Coronary artery (tissue), 2 donors: ENCODE measurements around the gene RAD23A.

Experiments
- DNase-seq: peaks from one replicate; pipeline ENCODE4 v3.0.0-alpha.2; 2017; ENCODE audit warnings: low spot score
- H3K27ac ChIP-seq, 2 donors: fragments of 200-600 bp; sonication (generic); one replicate each; pipeline ENCODE4 v1.5.1; 2016 to 2019
- H3K4me3 ChIP-seq: fragments of 200-600 bp; sonication (generic); 2 replicates; pipeline ENCODE4 v1.5.1; 2016; ENCODE audit warnings: mild to moderate bottlenecking, moderate library complexity
- CTCF ChIP-seq: fragments of 200-600 bp; sonication (generic); IDR thresholded peaks from one replicate; pipeline ENCODE4 v1.5.1; 2019; ENCODE audit warnings: antibody characterized with exemption

Gene RAD23A

DNA sequence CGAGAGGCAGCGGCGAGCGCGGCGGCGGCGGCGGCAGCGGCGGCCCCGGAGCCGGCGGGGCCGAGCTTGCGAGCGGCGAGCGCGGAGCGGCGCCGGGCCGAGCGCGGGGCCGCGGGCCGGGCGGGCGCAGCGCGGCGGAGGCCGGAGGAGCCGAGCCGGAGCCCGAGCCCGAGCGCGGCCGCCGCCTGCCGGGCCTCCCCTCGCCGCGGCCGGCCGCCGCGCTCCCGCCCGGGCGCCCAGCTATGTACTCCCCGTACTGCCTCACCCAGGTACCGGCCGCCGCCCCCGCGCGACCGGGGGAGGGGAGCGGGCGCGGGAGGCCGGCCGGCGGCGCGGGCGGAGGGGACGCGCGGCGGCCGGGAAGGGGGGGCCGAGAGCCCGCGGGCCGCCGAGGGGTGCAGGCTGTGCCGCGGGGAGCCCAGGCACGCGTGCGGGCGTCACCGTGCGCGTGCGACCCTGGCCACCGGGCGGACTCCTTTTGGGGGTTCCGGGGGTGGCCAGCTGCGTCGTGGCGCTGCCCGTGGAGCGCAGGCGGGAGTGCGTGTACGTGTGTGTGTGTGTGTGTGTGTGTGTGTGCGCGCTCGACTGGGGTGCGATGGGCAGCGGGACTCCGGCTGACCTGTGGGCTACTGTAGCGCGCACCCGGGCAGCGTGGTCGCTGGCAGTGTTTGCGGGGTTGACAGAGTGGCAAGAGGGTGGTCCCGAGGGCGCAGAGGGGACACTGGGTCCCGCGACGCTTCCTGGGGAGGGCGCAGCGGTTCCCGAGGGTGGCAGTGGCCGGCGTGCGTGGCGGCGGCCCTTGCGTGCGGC is 50.1 kb downstream of the RAD23A start:
- peak overlapping the region; percentile 94 for H3K27ac ChIP-seq
- no peak for TF ChIP-seq CTCF
- no peak for DNase-seq
- H3K4me3 ChIP-seq: peak overlapping the region; percentile 99

DNA sequence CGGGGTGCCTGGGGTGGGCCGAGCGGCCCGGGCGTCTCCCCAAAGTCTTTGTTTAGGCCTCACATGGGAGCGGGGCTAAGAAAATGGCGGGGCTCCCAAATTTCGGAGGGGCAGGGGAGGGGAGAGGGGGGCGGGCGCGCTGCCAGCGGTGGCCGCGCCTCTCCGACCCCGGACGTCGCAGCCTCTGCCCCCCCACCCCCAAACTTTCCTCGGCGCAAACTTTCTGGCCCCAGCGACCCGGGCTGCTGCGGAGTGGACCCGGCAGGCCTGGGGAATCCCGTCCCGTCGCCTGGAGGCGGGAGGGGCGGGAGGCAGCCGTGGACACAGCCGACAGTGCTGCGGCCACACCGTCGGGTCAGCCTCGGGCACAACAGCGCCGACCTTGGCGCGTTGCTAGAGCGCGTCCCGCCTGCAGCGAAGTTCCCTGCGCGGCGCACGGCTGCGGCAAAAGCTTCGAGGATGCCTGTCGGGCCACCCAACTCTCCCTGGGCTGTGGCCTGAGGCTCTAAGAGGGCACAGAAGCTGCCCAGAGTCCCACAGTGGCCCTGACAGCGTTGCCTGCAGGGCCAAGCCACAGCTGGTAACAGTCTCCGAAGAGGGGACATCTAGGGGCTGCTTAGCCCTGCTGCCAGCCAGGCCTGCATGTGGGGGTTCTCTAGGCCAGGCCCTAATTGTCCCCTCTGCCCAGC is 50.9 kb downstream of the RAD23A start:
- no peak for TF ChIP-seq CTCF
- DNase-seq: no peak
- H3K4me3 ChIP-seq: peak overlapping the region; percentile 99
- peak overlapping the region; percentile 94 for H3K27ac ChIP-seq

DNA sequence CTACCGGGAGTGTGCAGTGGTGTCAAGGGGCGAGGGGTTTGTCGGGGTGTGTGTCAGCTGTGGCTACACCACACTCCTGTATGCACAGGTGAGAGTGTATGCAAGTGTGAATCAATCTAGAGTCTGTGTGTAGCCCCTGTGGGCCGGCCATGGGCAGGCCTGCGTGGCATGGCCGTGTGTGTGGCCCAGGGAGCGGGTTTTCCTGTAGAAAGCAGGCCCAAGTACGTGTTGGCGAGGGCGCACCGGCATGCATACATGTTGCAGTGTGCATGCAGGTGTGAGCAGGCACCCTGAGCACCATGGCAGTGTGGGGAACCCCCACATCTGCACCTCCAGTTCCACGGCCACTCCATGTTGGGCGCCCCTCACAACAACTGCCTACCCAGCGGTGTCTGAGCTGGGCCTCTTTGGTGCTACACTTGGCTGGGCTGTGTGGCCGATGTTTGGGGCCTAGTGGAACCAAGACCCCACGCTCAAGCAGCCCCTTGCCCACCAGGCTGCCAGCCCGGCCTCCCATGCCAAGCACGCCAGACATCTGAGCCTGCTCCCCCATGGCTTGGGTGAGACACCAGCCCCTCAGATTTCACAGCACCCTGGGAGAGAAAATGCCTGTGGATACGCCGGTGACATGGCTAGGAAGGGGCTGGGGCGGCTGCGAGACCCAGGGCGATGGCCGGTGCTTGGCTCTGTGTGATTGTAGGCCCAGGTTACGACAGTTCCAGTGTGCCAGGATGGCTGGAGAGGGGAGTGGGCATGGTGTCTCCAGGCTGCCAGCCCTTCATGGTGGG is 51.7 kb downstream of the RAD23A start:
- no peak for TF ChIP-seq CTCF
- Histone ChIP-seq H3K27ac (peak overlapping the region; percentile 94), H3K4me3 (peak overlapping the region; percentile 99)
- no peak for DNase-seq

DNA sequence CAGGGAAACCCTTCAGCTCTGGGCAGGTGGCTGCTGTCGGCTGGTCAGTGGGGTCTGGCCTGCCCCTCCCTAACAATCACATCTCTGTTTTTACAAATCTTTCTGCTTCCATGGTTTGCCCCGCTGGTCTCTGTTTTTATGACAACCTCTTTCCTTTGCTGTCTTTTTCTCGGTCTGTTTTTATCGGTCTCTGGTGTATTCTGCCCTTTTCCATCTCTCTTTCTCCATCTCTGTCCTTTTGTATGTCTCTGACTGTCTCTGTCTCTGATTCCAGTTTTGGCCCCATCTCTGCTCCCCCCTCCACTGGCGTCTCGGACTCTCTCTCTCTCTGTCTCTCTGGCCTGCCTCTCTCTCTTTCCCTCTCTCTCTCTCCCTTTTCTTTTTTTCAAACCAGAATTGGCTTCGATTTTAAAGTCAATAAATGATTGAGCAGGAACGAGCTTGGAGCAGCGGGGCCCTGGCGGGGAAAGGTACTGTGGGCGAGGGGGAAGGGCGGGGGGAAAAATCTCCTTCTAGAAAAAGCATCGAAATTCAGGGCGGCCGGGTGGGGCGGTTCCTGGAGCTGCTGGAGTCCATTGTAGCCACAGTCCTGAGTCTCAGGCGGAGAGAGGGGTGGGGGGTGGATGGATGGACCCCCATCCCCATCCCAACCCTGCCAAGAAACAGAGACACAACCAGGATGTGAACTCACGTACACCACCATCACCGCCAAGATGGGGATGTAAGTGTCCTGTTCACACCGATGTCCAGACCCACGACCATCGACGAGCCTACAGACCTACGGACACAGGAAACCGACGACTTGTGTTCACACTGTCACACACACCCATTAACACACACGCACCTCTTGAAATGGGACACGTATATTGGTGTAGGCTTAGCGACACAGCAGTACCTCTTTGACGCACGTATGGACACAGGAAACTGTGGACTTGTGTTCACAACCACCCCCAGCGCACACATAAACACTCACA is 52.6 kb downstream of the RAD23A start:
- Histone ChIP-seq H3K27ac (peak overlapping the region; percentile 94), H3K4me3 (peak overlapping the region; percentile 99)
- no peak for TF ChIP-seq CTCF
- no peak for DNase-seq

- no peak for DNase-seq
- no peak for TF ChIP-seq CTCF
- peak overlapping the region; percentile 95 to 98 for H3K27ac ChIP-seq
- peak overlapping the region; percentile 69 for H3K4me3 ChIP-seq
These were observed 55.5 kb downstream of the RAD23A start for GRCh38 chr19:13001166-13001501.

DNA sequence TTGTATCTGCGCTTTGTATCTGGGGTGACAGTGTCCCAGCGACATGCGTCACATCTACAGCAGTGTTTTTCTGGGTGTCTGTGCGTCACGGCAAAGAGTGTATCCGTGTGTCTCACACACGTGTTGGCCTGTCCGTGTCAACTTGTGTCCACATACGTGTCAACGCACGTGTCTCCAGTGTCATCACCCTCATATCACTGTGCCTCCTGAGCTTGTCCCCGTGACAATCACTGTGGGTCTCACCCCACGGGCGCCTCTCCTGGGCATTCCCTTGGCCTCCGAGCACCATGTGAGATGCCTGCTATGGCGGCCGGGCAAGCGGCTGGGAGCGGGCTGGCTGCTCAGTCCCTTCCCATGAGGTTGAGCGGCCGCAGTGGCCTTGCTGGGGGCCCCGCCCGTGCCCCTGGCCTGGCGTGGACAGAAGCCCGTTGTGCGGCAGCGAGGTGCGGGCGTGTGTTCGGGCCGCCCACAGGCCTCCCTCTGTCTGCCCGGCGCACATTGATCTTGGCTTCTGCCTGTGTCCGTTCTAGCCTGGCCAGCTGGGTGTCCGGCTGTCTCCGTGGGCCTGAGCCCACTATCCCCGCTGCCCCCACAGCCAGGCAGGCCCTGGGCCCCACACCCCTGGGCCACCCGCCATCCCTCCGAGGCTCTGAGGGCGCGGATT is 56.0 kb downstream of the RAD23A start:
- Histone ChIP-seq H3K4me3 (peak overlapping the region; percentile 69), H3K27ac (peak overlapping the region; percentile 95 to 98)
- no peak for TF ChIP-seq CTCF
- DNase-seq: peak; percentile 86
